Measurements from ENCODE around the gene ZIC3. TPM values are rescaled to one million over a fixed set of nuclear protein-coding genes. Genes with fewer than 3 reads are reported as not detected.
"Not testable (repeated sequence)": the region's sequence is repeated elsewhere in the genome, so short reads cannot be mapped to it uniquely, and the experiment has no call there.

The ZIC3 gene
- not detected for total RNA-seq
- long read RNA-seq, result 0 reads

GRCh38 chrX:137565921-137566745, at the start of gene ZIC3:
ZIC3 (plus strand) TSS chrX:137566127; CDS start chrX:137566692, 565 bp downstream.
- ATAC-seq, result peak; percentile 93 to 98
- DNase-seq, result peak; percentile 76
- intact Hi-C loops (cut with DNase I), result no loop called here

- DNase-seq, result no peak
- ATAC-seq, result no peak
- intact Hi-C loops (cut with DNase I), result no loop called here
These were observed 46.5 kb upstream of the ZIC3 start for GRCh38 chrX:137519459-137519858.

- intact Hi-C loops (cut with DNase I), result no loop called here
- ATAC-seq (no peak), DNase-seq (no peak)
These were observed 19.9 kb upstream of the ZIC3 start for GRCh38 chrX:137545711-137546651.

GRCh38 chrX:137547291-137547690, 18.6 kb upstream of the ZIC3 start:
- intact Hi-C loops (cut with DNase I), result no loop called here
- ATAC-seq (no peak), DNase-seq (no peak)

GRCh38 chrX:137548261-137548660, 17.7 kb upstream of the ZIC3 start:
- no peak for ATAC-seq
- intact Hi-C loops (cut with DNase I), result no loop called here
- DNase-seq, result no peak

- DNase-seq (no peak), ATAC-seq (no peak)
- intact Hi-C loops (cut with DNase I), result no loop called here
These were observed 16.9 kb upstream of the ZIC3 start for GRCh38 chrX:137549073-137549472.

GRCh38 chrX:137549851-137550664, 15.9 kb upstream of the ZIC3 start:
- DNase-seq (no peak), ATAC-seq (no peak)
- intact Hi-C loops (cut with DNase I), result no loop called here

GRCh38 chrX:137550665-137551261, 15.2 kb upstream of the ZIC3 start:
- DNase-seq, result no peak
- intact Hi-C loops (cut with DNase I), result no loop called here
- ATAC-seq, result no peak

- ATAC-seq; intact Hi-C loops (cut with DNase I); DNase-seq: not testable (repeated sequence)
These were observed 13.8 kb upstream of the ZIC3 start for GRCh38 chrX:137552098-137552497.

GRCh38 chrX:137562096-137562495, 3.8 kb upstream of the ZIC3 start:
- no peak for ATAC-seq

GRCh38 chrX:137563681-137564651, 2.0 kb upstream of the ZIC3 start:
- intact Hi-C loops (cut with DNase I), result no loop called here
- ATAC-seq (no peak), DNase-seq (no peak)

More at GRCh38 chrX:137562096-137562495, 3.8 kb upstream of the ZIC3 start:
- no peak for DNase-seq
- intact Hi-C loops (cut with DNase I), result no loop called here

- intact Hi-C loops (cut with DNase I), result no loop called here
- ATAC-seq (peak; percentile 3 to 42), DNase-seq (no peak)
These were observed 516 bp upstream of the ZIC3 start for GRCh38 chrX:137565318-137565904.

GRCh38 chrX:137566746-137567679, 1.1 kb downstream of the ZIC3 start:
- peak in 1 of 2 donors; percentile 12 for ATAC-seq
- intact Hi-C loops (cut with DNase I), result no loop called here
- no peak for DNase-seq

- DNase-seq (no peak), ATAC-seq (no peak)
- intact Hi-C loops (cut with DNase I), result no loop called here
These were observed 1.8 kb downstream of the ZIC3 start for GRCh38 chrX:137567682-137568232.

GRCh38 chrX:137568741-137569469, 3.0 kb downstream of the ZIC3 start:
- DNase-seq, result no peak
- intact Hi-C loops (cut with DNase I), result no loop called here
- no peak for ATAC-seq
